Memory B cell (primary cell): ENCODE results near the gene CCDC127.
"Not testable (repeated sequence)": the region's sequence is repeated elsewhere in the genome, so short reads cannot be mapped to it uniquely, and the experiment has no call there.

Experiments
- ATAC-seq: fragments of 150-1000 bp; cut with Tn5 transposase; 2 replicates; pipeline ENCODE4 v1.10.0; 2021; ENCODE audit warnings: low read depth, mild to moderate bottlenecking, moderate library complexity
- DNase-seq, 2 donors: peaks; one replicate each; pipeline ENCODE4 v3.0.0; 2022; ENCODE audit warnings: low spot score in 2 of 2
- H3K27ac Mint-ChIP-seq: one replicate; pipeline ENCODE4 v1.8.0; 2022; ENCODE audit warnings: mild to moderate bottlenecking, moderate library complexity, mixed read lengths
- H3K27me3 Mint-ChIP-seq: one replicate; pipeline ENCODE4 v1.8.0; 2022; ENCODE audit warnings: mixed read lengths
- H3K36me3 Mint-ChIP-seq: one replicate; pipeline ENCODE4 v1.8.0; 2022; ENCODE audit warnings: mild to moderate bottlenecking, mixed read lengths
- H3K4me1 Mint-ChIP-seq: one replicate; pipeline ENCODE4 v1.8.0; 2022; ENCODE audit warnings: mixed read lengths
- H3K4me3 Mint-ChIP-seq: one replicate; pipeline ENCODE4 v1.8.0; 2022; ENCODE audit warnings: mild to moderate bottlenecking, moderate library complexity, mixed read lengths
- H3K9me3 Mint-ChIP-seq: one replicate; pipeline ENCODE4 v1.8.0; 2022; ENCODE audit warnings: mixed read lengths

The CCDC127 gene, protein sequence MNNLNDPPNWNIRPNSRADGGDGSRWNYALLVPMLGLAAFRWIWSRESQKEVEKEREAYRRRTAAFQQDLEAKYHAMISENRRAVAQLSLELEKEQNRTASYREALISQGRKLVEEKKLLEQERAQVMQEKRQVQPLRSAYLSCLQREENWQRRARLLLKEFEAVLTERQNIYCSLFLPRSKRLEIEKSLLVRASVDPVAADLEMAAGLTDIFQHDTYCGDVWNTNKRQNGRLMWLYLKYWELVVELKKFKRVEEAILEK

DNA sequence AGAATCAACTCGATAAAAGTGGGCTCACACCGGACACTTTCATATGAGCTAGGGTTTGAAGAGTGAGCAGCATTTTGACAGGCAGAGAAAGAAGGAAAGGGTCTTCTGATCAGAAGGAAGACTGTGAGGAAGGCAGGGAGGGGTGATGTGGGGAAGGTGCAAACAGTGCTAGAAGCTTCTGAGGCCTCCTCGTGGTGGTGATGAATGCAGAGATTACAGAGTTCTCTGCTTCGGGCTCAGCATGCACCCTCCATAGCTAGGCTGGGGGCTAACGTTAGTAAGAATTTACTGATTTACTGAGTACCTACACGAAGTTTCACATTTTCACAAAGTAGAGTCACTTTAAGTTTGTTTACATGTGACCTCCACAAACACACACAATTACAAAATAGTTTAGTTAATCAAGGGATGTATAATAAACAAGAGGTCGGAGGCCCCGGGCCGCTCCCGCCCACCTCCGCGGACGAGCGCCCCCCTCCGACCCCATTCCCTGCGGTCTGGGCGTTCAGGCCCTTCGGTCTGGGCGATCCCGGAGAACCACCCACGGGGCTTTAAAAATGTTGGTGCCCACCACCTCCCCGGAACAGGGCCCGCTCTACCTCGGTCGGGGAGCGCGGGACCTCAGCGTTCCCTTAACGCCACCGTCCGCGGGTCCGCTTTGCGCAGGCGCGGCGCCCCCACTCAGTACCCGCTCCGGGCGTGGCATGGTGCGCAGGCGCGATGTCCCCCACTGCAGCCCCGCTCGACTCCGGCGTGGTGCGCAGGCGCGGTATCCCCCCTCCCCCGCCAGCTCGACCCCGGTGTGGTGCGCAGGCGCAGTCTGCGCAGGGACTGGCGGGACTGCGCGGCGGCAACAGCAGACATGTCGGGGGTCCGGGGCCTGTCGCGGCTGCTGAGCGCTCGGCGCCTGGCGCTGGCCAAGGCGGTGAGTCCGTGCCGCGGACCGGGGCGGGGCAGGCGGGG, at the start of gene CCDC127, which contains the start of gene SDHA:
Gene CCDC127, minus strand, starts transcription at position 660 of the 963 bp plus-strand sequence. CDS start 1,304 bp downstream, outside the sequence.
Gene SDHA, plus strand, starts transcription at position 827 of the 963 bp plus-strand sequence. Its CDS starts 36 bp downstream, at position 863.
- Mint-ChIP-seq H3K27ac (peak within 1 kb of the TSS; percentile 91), H3K36me3 (peaks cover 11% of the 10 kb centered on the region), H3K4me3 (peak within 1 kb of the TSS; percentile 91), H3K4me1 (peaks cover 35% of the 10 kb centered on the region)
- H3K9me3 Mint-ChIP-seq, H3K27me3 Mint-ChIP-seq: not testable (repeated sequence)
- ATAC-seq (peak; percentile 87), DNase-seq (peak; percentile 98 to 99)

DNA sequence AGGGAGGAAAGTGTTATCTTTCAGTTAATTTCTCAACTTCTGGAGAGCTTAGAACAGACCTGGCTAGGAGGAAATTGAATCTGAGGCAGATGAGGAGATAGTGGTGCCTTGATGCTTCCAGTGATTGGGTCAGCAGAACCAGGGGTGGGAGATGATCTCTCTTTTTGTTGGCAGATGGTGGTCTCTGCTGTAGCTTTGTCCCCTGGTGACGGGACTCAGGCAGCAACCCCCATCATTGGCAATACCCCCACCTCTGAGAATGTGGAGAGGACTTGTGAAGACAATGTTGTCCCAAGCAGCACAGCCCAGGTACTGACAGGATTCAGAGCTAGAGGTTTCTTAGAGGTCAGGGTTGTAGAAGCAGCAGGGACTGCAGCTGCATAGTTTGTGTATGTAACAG, 49.8 kb upstream of the CCDC127 start:
- Mint-ChIP-seq H3K27me3 (no peaks in the 10 kb centered on the region), H3K27ac (no peak overlapping the region), H3K36me3 (peaks cover 2% of the 10 kb centered on the region), H3K4me3 (no peak overlapping the region), H3K9me3 (no peaks in the 10 kb centered on the region), H3K4me1 (peaks cover 11% of the 10 kb centered on the region)
- no peak for DNase-seq
- ATAC-seq, result no peak

DNA sequence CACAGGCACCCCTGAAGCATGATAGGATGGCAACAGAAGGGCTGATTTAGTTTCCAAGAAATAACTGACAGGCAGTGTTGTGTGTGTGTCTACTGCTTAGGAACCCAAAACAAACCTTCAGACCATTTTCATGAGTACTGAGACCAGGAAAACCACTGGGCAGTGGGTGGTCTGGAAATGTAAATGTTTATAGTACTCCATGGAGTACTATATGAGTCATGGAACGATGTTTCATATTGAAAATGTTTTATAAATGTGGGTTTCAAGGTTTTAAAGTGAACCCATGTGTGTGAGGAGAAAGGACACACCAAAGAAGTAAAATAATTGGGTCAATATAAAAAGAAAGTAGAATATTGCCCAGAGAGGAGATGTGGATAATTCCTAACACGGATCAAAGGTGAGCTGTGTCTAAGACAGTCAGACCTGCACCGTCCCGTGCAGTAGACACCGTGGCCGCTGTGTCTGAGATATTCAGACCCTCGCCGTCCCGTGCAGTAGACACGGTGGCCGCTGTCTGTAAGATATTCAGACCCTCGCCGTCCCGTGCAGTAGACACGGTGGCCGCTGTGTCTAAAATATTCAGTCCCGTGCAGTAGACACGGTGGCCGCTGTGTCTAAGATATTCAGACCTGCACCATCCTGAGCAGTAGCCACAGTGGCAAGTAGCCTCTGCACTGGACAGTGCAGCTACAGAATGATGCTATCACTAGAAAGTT, 48.5 kb upstream of the CCDC127 start:
- DNase-seq, H3K36me3 Mint-ChIP-seq, H3K27ac Mint-ChIP-seq, H3K4me3 Mint-ChIP-seq, ATAC-seq, H3K4me1 Mint-ChIP-seq, H3K9me3 Mint-ChIP-seq, H3K27me3 Mint-ChIP-seq: not testable (repeated sequence)

DNA sequence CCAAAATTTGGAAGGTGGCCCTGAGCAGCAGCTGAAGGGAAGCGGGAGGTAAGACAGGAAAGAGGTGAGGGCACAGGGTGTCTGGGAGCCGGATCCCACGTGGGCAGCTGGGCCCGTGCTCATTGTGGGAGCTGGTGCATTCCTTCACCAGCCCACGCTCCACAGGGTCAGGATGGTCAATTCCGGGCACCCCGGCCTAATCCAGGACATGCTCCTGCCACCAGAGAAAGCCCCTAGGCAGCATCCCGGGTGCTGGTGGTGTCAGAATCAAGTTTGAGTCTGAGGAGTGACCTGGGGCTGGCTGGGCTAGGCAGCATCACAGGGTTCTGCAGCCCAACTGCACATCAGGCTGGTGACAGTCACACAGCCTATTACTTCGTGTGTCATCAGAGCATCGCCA, 46.4 kb upstream of the CCDC127 start:
- DNase-seq (no peak), ATAC-seq (no peak)
- Mint-ChIP-seq H3K27ac (no peak overlapping the region), H3K4me1 (no peaks in the 10 kb centered on the region), H3K36me3 (peaks cover 6% of the 10 kb centered on the region), H3K4me3 (no peak overlapping the region), H3K9me3 (no peaks in the 10 kb centered on the region), H3K27me3 (no peaks in the 10 kb centered on the region)

DNA sequence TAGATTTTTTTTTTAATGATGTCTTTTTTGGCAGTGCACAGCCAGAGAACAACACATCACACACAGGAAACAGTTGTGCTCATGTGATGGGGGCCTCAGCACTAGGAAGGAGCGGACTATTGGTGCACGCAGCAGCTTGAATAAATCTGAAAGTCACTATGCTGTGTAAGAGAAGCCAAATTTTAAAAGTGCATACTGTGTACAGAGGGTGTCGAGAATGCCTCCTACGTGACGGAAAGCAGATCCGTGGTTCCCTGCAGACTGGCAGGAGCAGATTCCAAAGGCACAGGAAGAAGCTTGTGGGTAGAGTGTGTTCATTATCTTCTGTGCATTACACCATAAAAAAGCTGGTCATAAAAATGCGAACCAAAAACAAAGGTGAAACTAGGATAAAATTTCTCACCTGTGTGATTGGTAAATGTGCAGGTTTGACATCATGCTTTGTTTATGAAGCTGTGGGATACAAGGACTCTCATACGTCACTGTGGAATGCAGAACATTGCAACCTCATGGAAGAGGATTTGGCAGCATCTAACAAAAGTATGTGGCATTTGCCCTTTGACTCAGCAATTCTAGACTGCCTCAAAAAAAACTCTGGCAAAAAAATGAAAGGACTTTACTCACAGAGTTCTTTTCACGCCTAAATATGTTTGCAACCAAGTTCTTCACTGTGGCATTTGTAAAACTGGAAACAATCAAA, 45.5 kb upstream of the CCDC127 start:
- not testable (repeated sequence) for H3K27me3 Mint-ChIP-seq, ATAC-seq, DNase-seq, H3K4me3 Mint-ChIP-seq, H3K27ac Mint-ChIP-seq, H3K4me1 Mint-ChIP-seq, H3K9me3 Mint-ChIP-seq
- peaks cover 12% of the 10 kb centered on the region for H3K36me3 Mint-ChIP-seq

DNA sequence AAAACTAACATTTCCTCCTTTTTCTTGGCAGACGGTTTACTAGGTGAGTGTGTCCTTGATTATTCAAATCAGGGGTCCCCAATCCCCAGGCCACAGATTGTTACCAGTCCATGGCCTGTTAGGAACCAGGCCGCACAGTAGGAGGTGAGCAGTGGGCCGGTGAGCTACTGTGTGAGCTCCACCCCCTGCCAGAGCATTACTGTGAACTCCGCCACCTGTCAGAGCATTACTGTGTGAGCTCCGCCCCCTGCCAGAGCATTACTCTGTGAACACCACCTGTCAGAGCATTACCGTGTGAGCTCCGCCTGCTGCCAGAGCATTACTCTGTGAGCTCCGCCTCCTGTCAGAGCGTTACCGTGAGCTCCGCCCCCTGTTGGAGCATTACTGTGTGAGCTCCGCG, 39.2 kb upstream of the CCDC127 start:
- Mint-ChIP-seq H3K4me3 (no peak overlapping the region), H3K36me3 (peaks cover 34% of the 10 kb centered on the region), H3K4me1 (peaks cover 6% of the 10 kb centered on the region), H3K27ac (no peak overlapping the region), H3K9me3 (no peaks in the 10 kb centered on the region), H3K27me3 (no peaks in the 10 kb centered on the region)
- no peak for ATAC-seq
- DNase-seq, result no peak

DNA sequence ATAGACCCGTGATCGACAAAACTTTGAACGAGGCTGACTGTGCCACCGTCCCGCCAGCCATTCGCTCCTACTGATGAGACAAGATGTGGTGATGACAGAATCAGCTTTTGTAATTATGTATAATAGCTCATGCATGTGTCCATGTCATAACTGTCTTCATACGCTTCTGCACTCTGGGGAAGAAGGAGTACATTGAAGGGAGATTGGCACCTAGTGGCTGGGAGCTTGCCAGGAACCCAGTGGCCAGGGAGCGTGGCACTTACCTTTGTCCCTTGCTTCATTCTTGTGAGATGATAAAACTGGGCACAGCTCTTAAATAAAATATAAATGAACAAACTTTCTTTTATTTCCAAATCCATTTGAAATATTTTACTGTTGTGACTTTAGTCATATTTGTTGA, 38.4 kb upstream of the CCDC127 start:
- not testable (repeated sequence) for DNase-seq, H3K9me3 Mint-ChIP-seq, H3K4me3 Mint-ChIP-seq, H3K27me3 Mint-ChIP-seq, ATAC-seq, H3K4me1 Mint-ChIP-seq, H3K27ac Mint-ChIP-seq
- H3K36me3 Mint-ChIP-seq, result peaks cover 31% of the 10 kb centered on the region

DNA sequence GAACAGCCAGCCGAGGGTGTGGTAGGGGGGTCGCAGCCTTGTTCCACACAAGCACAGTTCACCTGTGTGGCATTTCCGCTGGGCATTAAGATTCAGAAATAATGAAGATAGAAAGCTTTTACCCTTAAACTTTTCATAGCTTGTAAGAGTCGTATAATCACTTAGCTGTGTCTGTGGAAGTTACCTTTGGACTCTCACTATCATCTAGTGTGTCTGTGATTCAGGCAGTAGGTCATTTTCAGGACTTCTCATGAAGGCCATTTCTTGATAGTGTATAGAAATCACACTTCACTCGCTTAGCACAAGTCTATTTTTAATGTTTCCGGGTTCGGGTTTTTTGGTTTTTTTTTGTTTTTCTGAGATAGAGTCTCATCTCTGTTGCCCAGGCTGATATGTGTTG, 37.2 kb upstream of the CCDC127 start:
- not testable (repeated sequence) for H3K27ac Mint-ChIP-seq, DNase-seq, H3K9me3 Mint-ChIP-seq, H3K27me3 Mint-ChIP-seq, H3K4me3 Mint-ChIP-seq, H3K4me1 Mint-ChIP-seq, ATAC-seq
- H3K36me3 Mint-ChIP-seq, result peaks cover 31% of the 10 kb centered on the region

DNA sequence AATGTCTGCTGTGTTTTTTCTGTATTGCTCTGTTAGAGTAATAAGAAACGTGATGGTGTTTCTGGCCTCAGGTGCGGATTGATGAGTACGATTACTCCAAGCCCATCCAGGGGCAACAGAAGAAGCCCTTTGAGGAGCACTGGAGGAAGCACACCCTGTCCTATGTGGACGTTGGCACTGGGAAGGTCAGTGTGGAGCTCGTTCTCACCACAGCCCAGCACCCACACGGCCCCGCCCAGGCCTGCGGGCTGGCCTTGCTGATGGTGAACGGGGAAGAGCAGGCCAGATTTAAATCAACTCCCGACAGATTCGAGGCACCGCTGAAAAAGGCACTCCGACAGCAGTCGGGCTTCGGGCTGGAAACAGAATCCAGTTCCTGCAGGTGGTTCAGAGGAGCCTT, 36.4 kb upstream of the CCDC127 start:
- not testable (repeated sequence) for H3K27me3 Mint-ChIP-seq, H3K4me3 Mint-ChIP-seq, DNase-seq, H3K9me3 Mint-ChIP-seq, H3K27ac Mint-ChIP-seq, H3K4me1 Mint-ChIP-seq, ATAC-seq
- peaks cover 32% of the 10 kb centered on the region for H3K36me3 Mint-ChIP-seq

DNA sequence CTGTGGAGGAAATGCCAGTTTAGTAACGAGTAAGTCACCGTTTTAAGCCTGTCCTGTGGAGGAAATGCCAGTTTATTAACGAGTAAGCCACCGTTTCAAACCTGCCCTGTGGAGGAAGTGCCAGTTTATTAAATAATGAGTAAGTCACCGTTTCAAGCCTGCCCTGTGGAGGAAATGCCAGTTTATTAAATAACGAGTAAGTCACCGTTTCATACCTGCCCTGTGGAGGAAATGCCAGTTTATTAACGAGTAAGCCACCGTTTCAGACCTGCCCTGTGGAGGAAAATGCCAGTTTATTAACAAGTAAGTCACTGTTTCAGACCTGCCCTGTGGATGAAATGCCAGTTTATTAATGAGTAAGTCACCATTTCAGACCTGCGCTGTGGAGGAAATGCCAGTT, 34.6 kb upstream of the CCDC127 start:
- Mint-ChIP-seq H3K4me1 (peaks cover 6% of the 10 kb centered on the region), H3K27ac (peak overlapping the region; percentile 77), H3K4me3 (no peak overlapping the region), H3K9me3 (no peaks in the 10 kb centered on the region), H3K36me3 (peaks cover 32% of the 10 kb centered on the region), H3K27me3 (no peaks in the 10 kb centered on the region)
- DNase-seq (no peak), ATAC-seq (no peak)

DNA sequence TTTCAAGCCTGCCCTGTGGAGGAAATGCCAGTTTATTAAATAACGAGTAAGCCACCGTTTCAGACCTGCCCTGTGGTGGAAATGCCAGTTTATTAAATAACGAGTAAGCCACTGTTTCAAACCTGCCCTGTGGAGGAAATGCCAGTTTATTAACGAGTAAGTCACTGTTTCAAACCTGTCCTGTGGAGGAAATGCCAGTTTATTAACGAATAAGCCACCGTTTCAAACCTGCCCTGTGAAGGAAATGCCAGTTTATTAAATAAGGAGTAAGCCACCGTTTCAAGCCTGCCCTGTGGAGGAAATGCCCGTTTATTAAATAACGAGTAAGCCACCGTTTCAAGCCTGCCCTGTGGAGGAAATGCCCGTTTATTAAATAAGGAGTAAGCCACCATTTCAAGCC, 34.0 kb upstream of the CCDC127 start:
- peaks cover 30% of the 10 kb centered on the region for H3K36me3 Mint-ChIP-seq
- H3K4me1 Mint-ChIP-seq, H3K9me3 Mint-ChIP-seq, H3K4me3 Mint-ChIP-seq, ATAC-seq, DNase-seq, H3K27me3 Mint-ChIP-seq: not testable (repeated sequence)
- peak overlapping the region; percentile 77 for H3K27ac Mint-ChIP-seq

DNA sequence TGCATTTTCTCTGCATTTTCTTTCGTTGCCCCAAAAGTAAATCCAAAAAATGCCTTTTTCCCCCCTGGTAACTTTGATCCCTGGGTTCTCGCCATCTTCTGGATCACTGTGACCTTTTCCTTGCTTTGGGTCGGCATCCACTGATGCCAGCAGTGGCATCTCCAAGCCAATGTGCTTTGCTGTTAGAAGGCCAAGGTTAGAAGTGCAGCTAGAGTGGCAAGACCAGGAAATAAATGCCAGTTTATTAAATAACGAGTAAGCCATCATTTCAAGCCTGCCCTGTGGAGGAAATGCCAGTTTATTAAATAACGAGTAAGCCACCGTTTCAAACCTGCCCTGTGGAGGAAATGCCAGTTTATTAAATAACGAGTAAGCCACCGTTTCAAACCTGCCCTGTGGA, 33.6 kb upstream of the CCDC127 start:
- not testable (repeated sequence) for ATAC-seq
- peaks cover 29% of the 10 kb centered on the region for H3K36me3 Mint-ChIP-seq
- H3K27ac Mint-ChIP-seq, result peak overlapping the region; percentile 77

DNA sequence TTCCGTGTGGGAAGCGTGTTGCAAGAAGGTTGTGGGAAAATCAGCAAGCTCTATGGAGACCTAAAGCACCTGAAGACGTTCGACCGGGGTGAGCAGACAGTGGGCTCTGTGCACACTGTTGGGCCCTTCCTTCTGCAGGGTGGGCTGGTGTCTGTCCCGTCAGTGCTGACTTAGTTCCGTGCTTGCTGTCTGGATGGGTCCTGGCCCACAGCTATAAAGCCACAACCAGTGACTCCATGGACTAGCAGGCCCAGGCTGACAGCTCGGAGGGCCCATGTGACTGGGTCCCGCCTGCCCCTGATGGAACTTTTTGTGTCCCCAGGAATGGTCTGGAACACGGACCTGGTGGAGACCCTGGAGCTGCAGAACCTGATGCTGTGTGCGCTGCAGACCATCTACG, 33.1 kb upstream of the CCDC127 start:
- not testable (repeated sequence) for H3K27me3 Mint-ChIP-seq, DNase-seq, H3K9me3 Mint-ChIP-seq, ATAC-seq, H3K27ac Mint-ChIP-seq, H3K4me3 Mint-ChIP-seq, H3K4me1 Mint-ChIP-seq
- peaks cover 31% of the 10 kb centered on the region for H3K36me3 Mint-ChIP-seq

More for the DNA sequence above, 33.6 kb upstream of the CCDC127 start:
- H3K4me1 Mint-ChIP-seq, DNase-seq, H3K9me3 Mint-ChIP-seq, H3K27me3 Mint-ChIP-seq, H3K4me3 Mint-ChIP-seq: not testable (repeated sequence)
